Measurements from ENCODE around the gene TRRAP. TPM values are rescaled to one million over a fixed set of nuclear protein-coding genes. Genes with fewer than 3 reads are reported as not detected.

TRRAP gene
- total and polyA plus RNA-seq, 2 of the 8 experiments (the other 6 are each of a cell fraction or from before 2014, with no cell fraction given): 21.7 to 48.6 TPM

- H3K18ac ChIP-seq (ENCODE audit: extremely low read depth, low read length): no peak overlapping the region
- H3K9ac ChIP-seq (replicated peaks in 1 of 4; ENCODE audit: extremely low read depth in 1 of 4, low read depth in 3 of 4, low read length in 3 of 4): no peak overlapping the region
- no peak overlapping the region for H2AK5ac ChIP-seq (ENCODE audit: low read depth, low read length)
- no peak overlapping the region for H3K4me2 ChIP-seq (ENCODE audit: insufficient read depth in 1 of 2, low read depth in 2 of 2, low read length in 2 of 2)
- H3K56ac ChIP-seq (replicated peaks; ENCODE audit: insufficient read length, low read depth, low read length): no peak overlapping the region
- ChIA-PET CTCF (ENCODE audit: partially characterized antibody) (no interaction called here), POLR2A (ENCODE audit: partially characterized antibody) (interaction anchor here (0.9 kb wide), 1 partner anchor 33 kb away, joined by 3 read pairs; no protein-coding TSS in a partner anchor)
- FAIRE-seq (no peak), DNase-seq (ENCODE audit: low read depth in 1 of 2, low spot score in 2 of 2) (no peak)
- H3K14ac ChIP-seq (ENCODE audit: insufficient read length): no peak overlapping the region
- no peaks in the 10 kb centered on the region for H3K4me1 ChIP-seq (replicated peaks in 1 of 4; ENCODE audit: control insufficient read depth in 3 of 4, insufficient read depth in 4 of 4, low read length in 3 of 4)
- no peaks in the 10 kb centered on the region for H3K23me2 ChIP-seq (ENCODE audit: low read depth, low read length)
- no peak overlapping the region for H2BK120ac ChIP-seq (replicated peaks; ENCODE audit: low read depth, low read length)
- no peaks in the 10 kb centered on the region for H3K9me3 ChIP-seq (ENCODE audit: insufficient read depth in 2 of 2, low read depth in 1 of 2, low read length in 1 of 2)
- no peak overlapping the region for H2AFZ ChIP-seq (ENCODE audit: low read length)
- H3K23ac ChIP-seq (ENCODE audit: insufficient read length): no peak overlapping the region
- no peaks in the 10 kb centered on the region; the same call in 1 of the 2 replicates for H3K79me1 ChIP-seq (ENCODE audit: low read depth, low read length)
- H3K4me3 ChIP-seq (ENCODE audit: extremely low read depth in 1 of 4, insufficient read depth in 2 of 4, low read depth in 3 of 4, low read length in 4 of 4): no peak overlapping the region
- H4K8ac ChIP-seq (ENCODE audit: extremely low read depth, insufficient read depth, low read length): peak overlapping the region; percentile 17; the same call in 1 of the 2 replicates
- WGBS, 2 experiments (ENCODE audit: extremely low coverage in 1 of 2, insufficient coverage in 1 of 2, insufficient read length in 1 of 2, insufficient replicate concordance in 2 of 2, low coverage in 1 of 2, low lambda C conversion rate in 2 of 2, missing lambda C conversion rate in 1 of 2): 88% methylated on average over 13 of the region's 15 CpGs; no CpG with 5 or more reads in 1 of the 2 experiments
- H3K79me2 ChIP-seq (ENCODE audit: control insufficient read depth in 1 of 2, insufficient read depth in 2 of 2, low read length in 2 of 2): no peaks in the 10 kb centered on the region
- H3K4ac ChIP-seq (replicated peaks; ENCODE audit: insufficient read length, low read depth, low read length): no peak overlapping the region
- H4K20me1 ChIP-seq (replicated peaks in 1 of 2; ENCODE audit: control insufficient read depth in 1 of 2, insufficient read depth in 2 of 2, low read length in 2 of 2): peaks cover 6 to 8% of the 10 kb centered on the region in 2 experiments
- no peak overlapping the region for H4K91ac ChIP-seq (replicated peaks; ENCODE audit: insufficient read length, low read length)
- H4K5ac ChIP-seq (ENCODE audit: insufficient read length, low read depth, low read length): no peak overlapping the region
- no peak overlapping the region for H2BK20ac ChIP-seq (ENCODE audit: low read length)
- H3K27ac ChIP-seq (ENCODE audit: low read depth, low read length): no peak overlapping the region
- no peak overlapping the region for H2BK5ac ChIP-seq (ENCODE audit: low read depth, low read length)
- no peak overlapping the region for H2BK15ac ChIP-seq (ENCODE audit: low read length)
- peaks cover 33 to 80% (median 63%) of the 10 kb centered on the region in 4 experiments for H3K36me3 ChIP-seq (ENCODE audit: control insufficient read depth in 2 of 4, insufficient read depth in 4 of 4, low read length in 3 of 4)
- no peaks in the 10 kb centered on the region for H3K27me3 ChIP-seq (replicated peaks in 1 of 4; ENCODE audit: control insufficient read depth in 3 of 4, extremely low read depth in 1 of 4, insufficient read depth in 3 of 4, low read length in 3 of 4)
- H2BK12ac ChIP-seq (ENCODE audit: low read depth, low read length): no peak overlapping the region
- TF ChIP-seq TCF12 (IDR thresholded peaks at IDR 0.05; ENCODE audit: low read depth, low read length): no peak
- TF ChIP-seq CHD1 (IDR thresholded peaks at IDR 0.05; ENCODE audit: low read depth, low read length): no peak
- no peak for TF ChIP-seq SP4 (IDR thresholded peaks at IDR 0.05; ENCODE audit: low read length)
- TF ChIP-seq RFX5 (IDR thresholded peaks at IDR 0.05; ENCODE audit: borderline replicate concordance, low read depth, low read length): no peak
- TF ChIP-seq SP1 (IDR thresholded peaks at IDR 0.05; ENCODE audit: low read depth, low read length): no peak
- TF ChIP-seq SIN3A (conservative IDR thresholded peaks at IDR 0.05 in 1 of 2, IDR thresholded peaks at IDR 0.05 in 1 of 2; ENCODE audit: low read depth in 1 of 2, low read length in 2 of 2): no peak
- TF ChIP-seq EGR1 (IDR thresholded peaks at IDR 0.05; ENCODE audit: borderline replicate concordance, low read depth, low read length): no peak
- no peak for TF ChIP-seq TEAD4 (IDR thresholded peaks at IDR 0.05; ENCODE audit: low read depth, low read length)
- no peak for TF ChIP-seq JUND (IDR thresholded peaks at IDR 0.05; ENCODE audit: low read length)
- no peak for TF ChIP-seq CTBP2 (IDR thresholded peaks at IDR 0.05; ENCODE audit: borderline replicate concordance, insufficient read depth, insufficient read length, low read length)
- TF ChIP-seq TBP (IDR thresholded peaks at IDR 0.05; ENCODE audit: low read depth, low read length): no peak
- no peak for TF ChIP-seq CBX8 (IDR thresholded peaks at IDR 0.05; ENCODE audit: borderline replicate concordance, low read depth, low read length)
- no peak for TF ChIP-seq ASH2L (IDR thresholded peaks at IDR 0.05; ENCODE audit: low read length)
Measured at GRCh38 chr7:99032928-99033327, 154.6 kb downstream of the TRRAP start.

Data from H1 (cell line).